HG03039 (cell line): ENCODE measurements around the gene KLHDC4.
"Not testable (repeated sequence)": the region's sequence is repeated elsewhere in the genome, so short reads cannot be mapped to it uniquely, and the experiment has no call there.

Experiments used
- ATAC-seq: cut with Tn5 transposase; IDR thresholded peaks from one replicate; pipeline ENCODE4 v1.9.1; 2021; ENCODE audit warnings: mild to moderate bottlenecking, moderate library complexity; ENCODE audit not compliant: unreplicated experiment

The KLHDC4 gene

DNA sequence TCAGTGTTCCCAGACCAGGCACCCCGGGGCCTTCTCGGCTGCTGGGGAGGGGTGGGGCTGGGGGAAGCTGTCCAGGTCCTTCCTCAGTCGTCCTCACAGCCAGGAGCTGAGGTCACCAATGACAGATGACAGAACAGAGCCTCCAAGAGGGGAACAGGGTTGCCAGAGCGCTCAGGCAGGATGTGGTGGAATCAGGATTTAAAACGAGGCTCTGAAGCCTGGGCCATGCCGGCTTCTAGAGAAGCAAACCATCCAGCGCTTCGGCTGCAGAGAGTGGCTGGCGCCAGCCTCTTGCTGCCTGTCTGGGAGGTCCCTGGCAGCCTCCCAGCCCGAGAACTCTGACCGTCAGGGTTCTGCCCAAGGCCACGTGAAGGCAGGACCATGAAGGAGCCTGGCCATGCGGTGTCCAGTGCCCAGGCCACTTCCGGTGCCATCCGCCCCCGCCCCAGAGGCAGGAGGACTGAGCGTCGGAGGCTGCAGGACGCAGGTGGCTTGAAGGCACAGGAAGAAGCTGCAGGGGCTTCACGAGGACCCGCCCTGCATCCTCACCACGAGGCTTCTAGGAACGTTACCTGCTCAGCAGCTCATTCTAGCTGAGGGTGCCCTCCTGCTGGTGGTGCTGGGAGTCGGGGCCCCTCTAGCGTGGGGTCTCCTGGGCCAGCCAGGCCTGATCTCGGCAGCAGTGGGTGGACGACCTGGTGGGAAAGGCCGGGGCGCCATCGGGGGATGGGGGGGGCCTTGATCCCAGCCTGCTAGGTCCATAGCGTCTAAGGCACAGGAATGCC, 78.5 kb downstream of the KLHDC4 start:
- ATAC-seq, result no peak

DNA sequence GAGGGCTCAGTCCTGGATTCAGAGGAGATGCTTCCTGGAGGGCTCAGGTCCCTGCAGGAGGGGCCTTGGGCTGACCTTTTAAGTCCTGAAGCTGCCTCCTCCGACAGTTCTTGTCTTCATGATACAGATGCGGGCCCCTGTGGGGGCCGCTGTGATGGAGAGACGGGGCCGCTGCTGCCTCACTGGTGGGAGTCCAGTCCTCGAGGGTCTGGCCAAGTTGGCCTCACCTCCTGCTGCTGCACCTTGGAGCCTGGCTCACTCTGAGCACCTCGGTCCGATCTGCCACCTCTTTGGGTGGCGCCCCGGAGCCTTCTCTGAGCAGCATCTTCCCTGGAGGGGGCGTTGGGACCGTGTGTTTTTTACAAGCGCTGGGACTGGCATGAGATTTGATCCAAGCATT, 79.1 kb downstream of the KLHDC4 start:
- ATAC-seq, result no peak

- no peak for ATAC-seq
These were observed 80.0 kb downstream of the KLHDC4 start for GRCh38 chr16:87685766-87686165.

DNA sequence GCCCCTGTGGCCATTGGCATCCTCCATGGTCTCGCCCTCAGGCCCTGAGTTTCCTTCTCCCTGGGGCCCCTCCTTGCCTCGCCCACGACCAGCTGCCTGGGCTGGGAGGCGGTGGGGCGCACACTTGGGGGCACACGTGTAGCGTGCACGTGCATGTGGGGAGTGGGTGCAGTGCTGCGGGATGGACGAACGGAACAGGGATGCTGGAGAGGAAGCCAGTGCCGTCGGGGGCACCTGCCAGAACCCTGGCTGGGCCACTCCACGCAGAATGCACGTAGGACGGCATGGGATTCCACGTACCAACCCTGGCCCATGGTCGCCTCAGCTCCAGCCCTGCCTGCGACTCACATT, 80.4 kb downstream of the KLHDC4 start:
- no peak for ATAC-seq

GRCh38 chr16:87684711-87685404, 80.9 kb downstream of the KLHDC4 start:
- ATAC-seq, result no peak

DNA sequence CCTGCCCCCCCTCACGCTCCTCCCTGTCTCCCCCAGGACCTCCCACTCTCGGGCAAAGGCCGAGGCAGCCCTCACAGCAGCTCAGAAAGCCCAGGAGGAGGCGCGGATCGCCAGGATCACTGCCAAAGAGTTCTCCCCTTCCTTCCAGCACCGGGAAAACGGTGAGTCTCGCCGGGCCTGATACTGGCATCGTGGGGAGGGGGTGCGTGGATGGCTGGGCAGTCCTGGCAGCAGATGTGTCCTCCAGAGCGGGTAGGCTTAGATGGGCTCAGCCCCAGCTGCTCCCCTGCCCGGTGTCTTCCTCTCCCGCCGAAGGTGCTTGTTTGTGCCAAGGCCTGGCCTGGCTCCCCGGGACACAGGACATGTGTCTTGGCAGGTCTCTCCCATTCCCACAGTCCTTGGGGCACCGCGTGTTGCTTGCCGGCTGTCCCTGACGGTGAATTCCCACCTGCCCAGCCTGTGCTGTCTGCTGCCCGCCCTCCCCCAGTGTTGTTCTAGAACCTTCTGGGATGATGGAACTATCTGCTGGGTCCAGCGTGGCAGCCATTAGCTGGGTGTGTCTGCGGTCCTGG, 81.6 kb downstream of the KLHDC4 start:
- no peak for ATAC-seq

GRCh38 chr16:87682852-87683399, 82.9 kb downstream of the KLHDC4 start:
- no peak for ATAC-seq

- no peak for ATAC-seq
These were observed 83.7 kb downstream of the KLHDC4 start for GRCh38 chr16:87681981-87682570.

- ATAC-seq, result not testable (repeated sequence)
These were observed 84.7 kb downstream of the KLHDC4 start for GRCh38 chr16:87681051-87681602.

DNA sequence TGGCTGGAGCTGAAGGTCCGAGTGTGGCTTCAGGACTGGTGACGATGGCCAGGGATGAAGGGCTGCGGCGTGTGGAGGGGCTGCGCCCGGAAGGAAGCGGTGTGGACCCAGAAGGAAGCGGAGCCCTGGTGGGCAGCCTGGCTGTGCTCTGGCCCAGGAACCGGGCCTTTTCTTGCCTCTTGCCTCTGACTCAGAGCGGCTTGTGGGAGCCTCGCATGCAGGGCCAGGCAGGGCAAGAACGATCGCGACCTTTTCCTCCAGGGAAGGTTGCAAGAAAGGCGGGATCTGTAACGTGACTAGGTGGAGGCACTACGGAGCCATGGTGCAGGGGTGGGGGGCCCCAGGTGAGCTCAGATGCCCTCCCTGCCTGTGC, 85.5 kb downstream of the KLHDC4 start:
- ATAC-seq, result no peak

DNA sequence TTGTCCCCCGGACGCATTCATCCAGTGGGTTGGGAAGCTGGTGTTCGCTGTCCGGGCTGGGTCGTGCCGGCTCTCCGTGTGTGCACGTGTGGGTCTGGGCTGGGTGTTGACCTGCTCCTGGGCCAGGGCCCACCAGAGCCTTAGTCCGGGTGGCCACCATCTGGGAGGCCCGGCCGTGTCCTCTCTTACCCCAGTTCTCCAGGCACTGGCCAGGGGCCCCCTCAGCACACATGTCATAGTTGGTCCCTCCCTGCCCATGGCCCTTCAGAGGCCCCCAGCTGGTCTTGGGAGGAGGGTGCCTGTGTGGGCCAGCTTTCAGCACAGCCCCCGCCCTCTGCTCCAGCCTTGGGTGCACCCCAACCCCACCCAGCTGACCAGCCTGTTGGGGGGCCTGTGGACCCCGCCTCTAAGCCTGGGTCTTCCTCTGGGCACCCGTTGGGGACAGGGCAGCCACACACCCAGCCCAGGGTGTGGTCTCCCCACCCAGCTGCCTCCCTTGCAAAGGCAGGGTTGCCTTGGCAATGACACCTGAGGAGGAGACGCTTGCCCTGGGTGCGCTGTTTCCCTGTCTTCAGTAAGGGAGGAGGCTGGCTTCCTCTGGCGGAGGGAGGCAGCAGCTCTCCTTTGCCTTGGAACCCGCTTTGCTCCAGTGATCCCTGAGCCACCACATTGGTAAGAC, 86.1 kb downstream of the KLHDC4 start:
- no peak for ATAC-seq

DNA sequence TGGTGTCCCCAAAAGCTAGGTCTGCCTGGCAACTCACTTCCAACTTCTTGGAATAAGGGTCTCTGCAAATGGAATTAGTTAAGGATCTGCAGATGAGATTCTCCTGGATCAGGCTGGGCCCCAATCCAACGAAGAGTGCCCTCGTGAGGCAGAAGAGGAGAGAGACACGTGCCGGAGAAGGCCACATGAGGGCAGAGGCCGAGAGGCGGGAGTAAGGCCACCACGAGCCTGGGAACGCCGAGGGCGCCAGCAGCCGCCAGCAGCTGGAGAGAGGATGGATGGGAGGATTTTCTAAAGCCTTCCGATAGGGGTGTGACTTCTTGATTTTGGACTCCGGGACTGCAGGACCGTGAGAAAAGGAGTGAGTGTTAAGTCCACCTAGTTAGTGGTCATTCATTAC, 87.2 kb downstream of the KLHDC4 start:
- no peak for ATAC-seq

- ATAC-seq, result no peak
These were observed 88.0 kb downstream of the KLHDC4 start for GRCh38 chr16:87677830-87678229.

DNA sequence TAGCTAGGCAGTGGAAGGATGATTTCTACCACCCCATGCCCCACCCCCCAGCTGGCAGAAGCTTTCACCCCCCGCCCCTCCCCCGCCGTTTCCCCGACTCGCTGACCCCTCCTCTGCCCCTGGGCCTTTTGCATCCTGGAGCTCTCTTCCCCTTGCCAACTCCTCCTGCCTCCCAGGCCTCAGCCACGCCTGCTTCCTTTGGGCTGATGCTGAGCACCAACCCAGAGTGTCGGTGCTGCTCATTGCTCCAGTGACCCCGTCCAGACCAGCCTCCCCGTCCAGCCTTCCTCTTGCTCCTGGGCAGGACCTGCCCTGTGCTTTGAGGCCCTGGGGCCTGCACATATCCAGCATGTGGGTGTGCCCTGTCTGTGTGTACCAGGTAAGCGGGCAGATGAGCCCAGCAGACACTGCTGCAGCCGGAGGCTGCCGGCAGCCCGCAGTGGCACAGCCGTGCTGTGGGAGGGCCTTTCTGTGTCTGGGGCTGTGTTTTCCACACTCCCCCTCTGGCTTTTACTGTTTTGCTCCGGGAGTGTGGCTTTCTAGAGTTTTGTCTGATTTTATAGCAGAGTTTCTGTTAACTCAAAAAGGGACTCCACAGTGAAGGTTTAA, 90.6 kb downstream of the KLHDC4 start:
- ATAC-seq, result no peak

DNA sequence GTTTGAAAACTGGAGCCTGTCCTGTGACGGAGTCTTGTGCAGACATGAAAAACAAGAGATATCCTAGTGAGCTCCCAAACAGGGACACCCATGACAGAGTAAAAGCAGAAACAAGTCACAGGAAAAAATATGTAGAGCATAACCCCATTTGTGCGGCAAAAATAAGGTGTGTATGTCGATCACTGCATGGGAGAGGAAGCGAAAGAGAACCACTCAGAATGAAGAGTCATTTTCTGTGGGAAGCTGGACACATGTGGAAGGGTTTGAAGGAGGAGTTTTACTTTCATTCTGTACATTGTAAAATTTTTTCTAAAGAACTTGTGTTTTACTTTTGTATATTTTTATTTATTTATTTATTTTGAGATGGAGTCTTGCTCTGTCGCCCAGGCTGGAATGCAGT, 91.4 kb downstream of the KLHDC4 start:
- ATAC-seq, result no peak

- ATAC-seq, result no peak
These were observed 94.0 kb downstream of the KLHDC4 start for GRCh38 chr16:87671715-87672270.

GRCh38 chr16:87671221-87671620, 94.6 kb downstream of the KLHDC4 start:
- ATAC-seq, result no peak

DNA sequence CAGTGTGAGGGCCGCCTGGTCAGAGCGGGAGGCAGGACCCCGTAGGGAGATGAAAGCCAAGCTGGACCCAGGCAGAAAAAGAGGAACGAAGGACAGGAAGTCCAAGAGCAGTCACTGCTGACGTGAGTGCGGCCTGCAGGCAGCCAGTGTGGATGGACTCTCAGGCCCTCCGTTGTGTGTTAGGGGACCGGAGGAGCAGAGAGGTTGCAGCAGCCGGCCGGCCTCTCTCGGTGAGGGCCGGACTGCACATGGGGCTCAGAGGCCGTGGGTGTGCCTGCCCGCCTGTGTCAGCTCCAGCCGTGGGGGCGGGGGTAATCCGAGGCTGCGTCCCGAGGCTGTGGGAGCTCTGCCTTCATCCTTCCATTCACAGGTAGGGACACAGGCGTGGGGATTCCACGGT, 96.1 kb downstream of the KLHDC4 start:
- no peak for ATAC-seq

- ATAC-seq, result no peak
These were observed 97.8 kb downstream of the KLHDC4 start for GRCh38 chr16:87667946-87668345.

- ATAC-seq, result no peak
These were observed 98.3 kb downstream of the KLHDC4 start for GRCh38 chr16:87667443-87667842.
